ENCODE data around the gene UHRF1.
"Not testable (repeated sequence)": the region's sequence is repeated elsewhere in the genome, so short reads cannot be mapped to it uniquely, and the experiment has no call there.

UHRF1 gene

DNA sequence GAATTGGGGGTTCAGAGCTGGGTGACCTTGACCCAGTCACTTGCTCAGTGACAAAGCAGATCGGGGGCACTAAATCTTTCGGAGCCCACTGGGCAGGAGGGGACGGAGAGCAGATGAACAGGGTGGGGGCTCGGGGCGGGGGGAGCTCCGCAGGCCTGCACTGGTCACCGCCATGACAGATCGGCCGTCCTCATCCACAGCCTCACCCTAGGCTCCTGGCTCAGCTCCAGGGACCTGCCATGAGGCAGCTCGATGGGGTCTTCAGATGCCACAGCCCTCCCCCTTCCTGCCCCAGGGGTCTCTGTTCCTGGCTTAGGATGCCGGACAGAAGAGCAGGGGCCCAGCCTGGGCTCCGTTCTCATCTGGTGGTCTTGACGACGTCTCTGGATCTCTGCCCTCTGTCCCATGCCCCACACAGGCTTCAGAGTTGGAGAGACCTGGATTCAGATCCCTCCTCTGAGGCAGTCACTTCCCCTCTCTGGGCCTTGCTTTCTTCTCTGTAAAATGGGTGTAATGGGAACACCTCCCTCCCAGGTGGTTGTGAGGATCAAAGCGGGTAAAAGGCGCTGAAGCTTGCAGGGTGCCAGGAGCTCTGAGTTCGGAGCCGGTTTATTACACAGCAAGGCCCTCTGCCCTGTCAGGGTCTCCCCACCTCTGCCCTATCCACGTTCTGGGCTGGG, 62.7 kb downstream of the UHRF1 start:
- DNase-seq (ENCODE audit: low spot score): no peak

GRCh38 chr19:4972509-4973230, 63.4 kb downstream of the UHRF1 start:
- no peak for DNase-seq (ENCODE audit: low spot score)

DNA sequence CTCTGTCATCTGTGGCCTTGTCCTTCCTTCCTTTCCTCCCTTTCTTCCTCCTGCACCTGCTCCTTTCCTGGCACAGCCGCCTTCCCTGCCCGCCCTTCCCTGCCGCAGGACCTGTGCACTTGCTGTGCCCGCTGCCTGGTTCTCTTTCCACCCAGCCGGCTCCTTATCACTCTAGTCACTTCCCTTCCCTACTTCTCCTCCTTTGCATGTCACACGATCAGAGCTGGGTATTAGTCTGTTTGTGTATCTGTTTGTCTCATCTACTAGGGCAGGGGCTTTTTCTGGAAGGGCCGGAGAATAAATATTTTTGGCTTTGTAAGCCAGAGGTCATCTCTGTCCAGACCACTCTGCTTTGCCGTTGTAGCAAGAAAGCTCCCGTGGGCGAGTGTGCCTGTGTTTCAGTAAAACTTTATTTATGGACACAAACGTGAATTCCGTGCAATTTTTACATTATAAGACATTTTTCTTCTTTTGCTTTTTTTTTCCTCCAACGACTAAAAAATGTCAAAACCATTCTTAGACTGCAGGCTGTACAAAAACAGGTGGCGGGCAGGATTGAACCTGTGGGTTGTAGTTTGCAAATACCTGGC, 65.7 kb downstream of the UHRF1 start:
- DNase-seq (ENCODE audit: low spot score): no peak

DNA sequence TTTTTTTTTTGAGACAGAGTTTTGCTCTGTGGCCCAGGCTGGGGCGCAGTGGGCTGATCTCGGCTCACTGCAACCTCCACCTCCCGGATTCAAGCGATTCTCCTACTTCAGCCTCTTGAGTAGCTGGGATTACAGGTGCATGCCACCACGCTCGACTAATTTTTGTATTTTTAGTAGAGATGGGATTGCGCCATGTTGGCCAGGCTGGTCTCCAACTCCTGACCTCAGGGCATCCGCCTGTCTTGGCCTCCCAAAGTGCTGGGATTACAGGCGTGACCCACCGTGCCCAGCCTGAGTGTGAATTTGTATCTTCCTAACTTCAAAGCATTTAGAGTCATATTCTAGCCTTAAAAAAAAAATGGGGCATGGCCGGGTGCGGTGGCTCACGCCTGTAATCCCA, 66.3 kb downstream of the UHRF1 start:
- DNase-seq (ENCODE audit: low spot score): not testable (repeated sequence)

GRCh38 chr19:4976401-4977298, 67.3 kb downstream of the UHRF1 start:
- no peak for DNase-seq (ENCODE audit: low spot score)

- DNase-seq (ENCODE audit: low spot score): no peak
Measured at GRCh38 chr19:4977299-4978174, 68.2 kb downstream of the UHRF1 start.

- DNase-seq (ENCODE audit: low spot score): no peak
Measured at GRCh38 chr19:4979211-4979807, 70.0 kb downstream of the UHRF1 start.

GRCh38 chr19:4980067-4980466, 70.8 kb downstream of the UHRF1 start:
- DNase-seq (ENCODE audit: low spot score): no peak

DNA sequence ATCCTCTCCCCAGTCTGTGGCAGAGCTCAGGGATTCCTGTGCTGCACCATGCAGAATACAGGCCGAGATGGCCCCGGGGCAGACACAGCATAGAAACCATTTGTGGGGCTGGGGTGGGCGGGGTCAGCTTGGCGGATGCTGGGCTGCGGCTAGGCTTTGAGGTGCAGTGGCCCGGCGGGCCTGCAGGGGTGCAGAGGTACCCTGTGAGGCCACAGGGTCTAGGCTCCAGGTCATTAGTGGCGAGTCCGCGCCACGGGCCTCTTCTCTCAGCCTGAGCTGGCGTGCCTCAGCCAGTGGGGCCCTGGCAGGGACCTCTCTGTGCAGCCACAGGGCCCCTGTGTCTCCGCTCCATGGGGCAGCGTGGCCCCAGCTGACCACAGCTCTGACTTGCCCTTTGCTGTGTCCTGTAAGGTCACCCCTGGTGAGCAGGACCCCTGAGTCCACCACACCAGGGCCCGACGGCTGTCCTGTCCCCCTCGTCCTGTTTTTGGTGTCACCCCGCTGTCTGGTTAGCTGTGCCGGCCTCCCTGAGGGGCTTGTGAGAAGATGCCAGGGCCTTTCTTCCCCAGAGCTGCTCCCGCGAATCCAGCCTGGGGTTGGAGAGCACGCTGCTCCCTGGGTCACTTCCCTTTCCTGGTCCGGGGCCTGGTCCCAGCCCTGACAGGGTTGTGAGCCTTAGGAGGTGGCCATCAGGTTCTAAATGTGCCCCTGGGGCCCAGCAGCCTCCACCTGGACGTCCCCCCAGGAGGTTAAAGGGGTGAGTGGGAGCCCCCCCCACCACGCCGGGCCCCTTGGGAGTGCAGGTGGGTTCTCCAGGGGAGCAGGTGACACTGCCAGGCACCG, 71.8 kb downstream of the UHRF1 start:
- DNase-seq (ENCODE audit: low spot score): no peak

DNA sequence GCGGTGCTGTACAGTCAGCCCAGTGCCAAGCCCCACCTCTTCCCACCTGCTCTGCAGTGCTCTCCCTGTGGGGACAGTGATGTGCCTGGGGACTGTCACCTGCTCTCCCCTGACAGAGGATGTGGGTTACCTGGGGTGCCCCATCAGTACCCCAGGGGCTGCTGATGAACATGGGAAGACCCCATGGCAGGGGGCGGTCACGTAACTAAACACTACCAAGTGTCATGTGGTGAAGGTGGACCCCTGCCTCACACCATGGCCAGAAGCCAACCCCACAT, 72.3 kb downstream of the UHRF1 start:
- no peak for DNase-seq (ENCODE audit: low spot score)

DNA sequence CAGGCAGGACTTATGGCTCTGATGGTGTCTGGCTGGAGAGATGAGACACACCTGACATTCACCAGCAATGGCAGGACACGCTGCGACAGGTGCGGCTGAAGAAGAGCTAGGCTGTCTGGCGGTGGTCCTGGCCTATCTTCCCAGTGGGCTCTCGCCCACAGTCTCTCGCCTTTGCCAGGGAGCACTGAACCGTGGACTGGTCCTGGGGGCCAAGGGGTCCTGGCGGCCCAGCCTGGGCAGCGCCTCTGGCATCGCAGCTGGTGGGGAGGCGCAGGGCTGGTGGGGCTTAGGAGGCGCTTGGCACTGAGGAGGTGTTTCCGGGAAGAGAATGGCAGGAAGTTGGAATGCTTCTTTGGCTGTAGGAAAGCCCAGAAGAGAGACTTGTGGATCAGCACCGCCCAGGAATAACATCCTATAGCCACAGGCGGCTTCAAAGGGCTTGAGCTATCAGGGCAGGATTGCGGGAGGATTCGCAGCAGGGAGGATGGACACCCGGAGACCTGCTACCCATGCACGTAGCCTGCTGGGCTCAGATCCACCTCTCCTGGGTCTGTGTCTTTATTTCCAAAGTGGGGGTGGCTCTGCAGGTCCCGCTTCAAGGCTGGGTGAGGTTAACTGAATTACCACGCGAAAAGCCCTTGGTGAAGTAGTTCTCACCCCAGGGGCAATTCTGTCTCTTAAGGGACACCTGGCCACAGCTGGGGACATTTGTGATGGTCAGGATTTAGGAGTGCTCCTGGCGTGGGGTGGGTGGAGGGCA, 74.2 kb downstream of the UHRF1 start:
- no peak for DNase-seq (ENCODE audit: low spot score)

GRCh38 chr19:4984106-4984380, 74.7 kb downstream of the UHRF1 start:
- no peak for DNase-seq (ENCODE audit: low spot score)

GRCh38 chr19:4984438-4984990, 75.2 kb downstream of the UHRF1 start:
- no peak for DNase-seq (ENCODE audit: low spot score)

DNA sequence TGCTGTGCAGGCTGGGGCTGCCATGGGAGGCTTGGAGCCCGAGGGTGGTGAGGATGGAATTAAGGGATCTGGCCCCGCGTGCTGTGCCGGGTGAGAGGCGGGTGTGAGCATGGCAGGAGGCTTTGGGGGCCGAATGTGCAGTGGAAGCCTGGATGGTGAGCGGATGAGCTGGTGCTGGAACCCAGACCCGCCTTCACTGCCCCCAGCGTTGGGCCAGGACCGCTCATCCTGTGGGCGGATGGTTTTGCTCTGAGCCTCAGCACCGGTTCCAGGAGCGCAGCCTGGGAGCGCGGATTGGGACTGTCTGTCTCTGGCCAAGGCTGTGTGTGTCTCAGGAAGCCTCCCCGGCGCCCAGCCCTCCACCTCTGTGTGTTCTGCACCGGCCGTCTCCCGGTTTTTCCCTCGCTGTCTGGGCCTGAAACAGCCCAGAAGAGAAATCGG, 76.3 kb downstream of the UHRF1 start:
- DNase-seq (ENCODE audit: low spot score): no peak

DNA sequence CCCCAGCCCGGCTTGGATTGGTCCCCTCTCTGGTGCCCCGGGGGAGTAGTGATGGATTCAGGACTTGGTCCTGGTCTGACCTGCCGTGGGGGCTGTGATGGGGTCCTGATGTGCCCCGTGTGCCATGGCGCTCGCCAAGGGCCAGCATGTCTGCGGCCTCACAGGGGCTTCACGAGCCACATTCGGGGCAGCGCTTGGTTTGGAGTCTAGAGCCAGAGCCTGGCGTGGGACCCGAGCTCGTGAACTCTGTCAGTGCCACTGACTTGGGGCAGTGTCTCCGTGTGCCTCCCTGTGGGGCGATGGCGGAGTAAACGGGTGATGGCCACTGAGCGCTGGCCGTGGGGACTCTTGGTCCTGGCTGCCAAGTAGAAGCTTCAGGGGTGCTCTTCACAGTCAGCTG, 76.8 kb downstream of the UHRF1 start:
- DNase-seq (ENCODE audit: low spot score): no peak

DNA sequence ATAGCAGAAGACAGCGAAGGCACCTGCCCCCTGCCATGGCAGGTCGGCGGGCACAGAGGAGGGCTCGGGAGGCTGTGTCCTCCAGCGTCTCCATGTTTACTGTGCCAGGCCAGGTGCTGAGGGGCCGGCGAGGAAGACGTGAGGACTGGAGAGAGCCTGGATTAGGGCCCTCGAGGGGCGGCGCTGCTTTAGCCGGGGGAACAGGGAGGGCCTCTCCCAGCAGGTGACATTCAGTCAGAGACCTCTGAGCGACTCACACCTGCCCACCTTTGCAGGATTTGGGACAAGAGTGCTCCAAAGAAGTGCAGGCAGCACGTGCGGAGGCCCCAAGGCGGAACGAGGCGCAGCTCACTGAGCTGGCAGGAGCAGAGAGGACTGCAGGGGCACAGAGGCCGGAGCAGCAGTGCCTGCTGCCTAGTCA, 77.2 kb downstream of the UHRF1 start:
- DNase-seq (ENCODE audit: low spot score): no peak

DNA sequence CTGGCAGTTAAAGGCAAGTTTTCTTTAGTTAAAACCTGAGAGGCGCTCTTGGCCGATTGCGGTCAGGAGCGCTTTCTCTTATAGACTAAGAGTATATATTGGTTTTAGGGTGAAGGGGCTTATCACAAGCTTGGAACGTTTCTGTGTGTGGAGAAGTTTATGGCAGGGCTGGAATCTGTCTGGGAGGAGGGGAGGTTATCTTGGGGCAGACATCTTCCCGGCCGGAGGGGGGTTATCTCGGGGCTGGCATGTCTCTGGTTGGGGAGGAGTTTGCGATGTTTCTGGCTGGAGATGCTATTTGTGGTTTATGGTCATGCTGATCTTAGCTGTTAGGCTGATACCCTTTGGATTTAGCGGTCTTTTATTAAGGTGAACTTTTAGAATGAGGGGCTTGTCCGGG, 78.0 kb downstream of the UHRF1 start:
- no peak for DNase-seq (ENCODE audit: low spot score)

DNA sequence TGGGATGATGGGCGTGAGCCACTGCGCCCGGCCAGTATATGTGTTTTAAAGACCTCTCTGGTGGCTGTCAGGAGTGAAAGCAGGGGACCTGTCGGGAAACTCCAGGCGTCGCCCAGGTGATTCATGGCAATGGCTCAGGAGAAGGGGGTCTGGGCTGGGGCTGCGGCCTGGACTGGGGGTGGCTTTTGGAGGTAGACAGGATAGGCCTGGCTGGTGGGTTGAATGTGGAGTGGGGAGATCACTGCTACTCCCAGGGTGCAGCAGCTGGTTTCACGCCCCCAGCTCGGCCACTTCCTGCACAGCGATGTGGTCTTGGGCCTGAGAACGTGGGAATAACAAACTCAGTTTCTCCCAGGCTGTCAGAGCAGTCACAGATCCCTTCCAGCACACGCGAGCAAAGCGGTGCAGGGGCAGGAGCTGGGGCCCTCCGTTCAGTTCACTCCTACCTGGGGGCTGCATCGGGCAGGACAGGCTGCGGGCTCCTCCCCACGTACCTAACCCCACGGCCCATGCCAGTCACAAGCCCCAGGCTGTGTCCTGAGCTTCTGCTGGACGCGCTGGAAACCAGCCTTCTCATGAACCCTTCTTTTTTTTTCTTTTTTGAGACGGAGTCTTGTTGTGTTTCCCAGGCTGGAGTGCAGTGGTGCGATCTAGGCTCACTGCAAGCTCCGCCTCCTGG, 78.5 kb downstream of the UHRF1 start:
- DNase-seq (ENCODE audit: low spot score): no peak

GRCh38 chr19:4988770-4989251, 79.5 kb downstream of the UHRF1 start:
- DNase-seq (ENCODE audit: low spot score): no peak

Measured in activated CD4-positive, alpha-beta T cell treated with anti-CD3 and anti-CD28 coated beads, Interleukin-2, Interleukin-4, amounts not matched to agents 100 ng/mL and 50 ng/mL, durations not matched to agents 16 hours and 8 hours (primary cell).